Pancreas (tissue), 10 donors: ENCODE data around the gene HRH2. TPM values are rescaled to one million over a fixed set of nuclear protein-coding genes. Genes with fewer than 3 reads are reported as not detected.

Experiments used
- ATAC-seq, 4 donors: fragments of 200-7000 bp; cut with Tn5 transposase; one replicate each; pipeline versions ENCODE4 v1.8.0 to v1.9.1; 2020; ENCODE audit warnings: mild to moderate bottlenecking in 4 of 4, moderate library complexity in 4 of 4
- DNase-seq, 6 donors: peaks; one replicate each; pipeline ENCODE4 v3.0.0-alpha.2; 2020
- FAIRE-seq: peaks from 2 replicates; lab custom pipeline; 2012; peaks lifted over from hg19 to GRCh38; lab: Jason Lieb, UNC
- H3K27ac ChIP-seq, 4 donors: fragments of 200-600 bp; sonication (generic); 1 replicate in 3 of 4; 2 replicates in 1 of 4; pipeline versions ENCODE4 v1.5.0 to v1.8.0; 2020
- H3K27me3 ChIP-seq, 4 donors: fragments of 200-600 bp; one replicate each; pipeline ENCODE4 v1.8.0; 2021
- H3K36me3 ChIP-seq, 3 donors: fragments of 200-600 bp; sonication (generic) in 1 of 3; one replicate each; pipeline versions ENCODE4 v1.5.0 to v1.8.0; 2020 to 2021
- H3K4me1 ChIP-seq, 3 donors: fragments of 200-600 bp; one replicate each; pipeline ENCODE4 v1.8.0; 2021
- H3K4me3 ChIP-seq, 4 donors: fragments of 200-600 bp; sonication (generic) in 2 of 4; one replicate each; pipeline versions ENCODE4 v1.5.0 to v1.8.0; 2020 to 2021
- H3K9me3 ChIP-seq, 4 donors: fragments of 200-600 bp; one replicate each; pipeline ENCODE4 v1.8.0; 2021
- WGBS, 2 donors: extraction: QIAGEN DNeasy Blood & Tissue Kit; methylation state at CpG; one replicate each; pipeline ENCODE4 v1.1.7; 2013; 5-methylcytosine and 5-hydroxymethylcytosine counted together
- intact Hi-C, 3 donors: fragments of 100-400 bp; cut with DNase I; formaldehyde crosslinking; loops; one replicate each; pipeline versions ENCODE4 v1.11.1 to v1.14.2; 2022
- polyA plus RNA-seq, 2 donors: library from polyadenylated mRNA; stranded (reverse); fragments of 200-250 nt; gene quantifications; one replicate each; pipeline ENCODE4 v1.2.3, GENCODE V29; 2013
- total RNA-seq, 6 donors: library from RNA; stranded (reverse); fragmentation: NEBNext Ultra II Directional in 4 of 6; extraction: Animal tissue kit (Norgen Biotek cat#: 25700) in 4 of 6; gene quantifications; one replicate each; pipeline versions ENCODE4 v1.2.1 to v1.2.4, GENCODE V29; 2021 to 2023
- TF ChIP-seq, protein P1 (sequence below), 4 donors: fragments of 200-600 bp; sonication (generic) in 3 of 4; IDR thresholded peaks; one replicate each; pipeline versions ENCODE4 v1.5.0 to v1.8.0; 2021; ENCODE audit warnings: antibody characterized with exemption in 4 of 4
- donor health status: healthy with polysubstance abuse.
- donor health status: DM: no; HTN: no; CAD: no; lungs with moderate emphysema.
- donor health status: DM: no; HTN: no; CAD: no.
- donor health status: control.
- donor health status: control.
- donor health status: Bipolar disorder and iron deficiency.
- donor health status: DM: yes; HTN: yes; CAD: no.
- donor health status: DM: no; HTN: no; CAD: no.
- donor health status: DM: no; HTN: no; CAD: no.
- donor health status: DM: yes; HTN: yes; CAD: no.

The HRH2 gene
- total and polyA plus RNA-seq, 8 donors = 0.05 to 1.4 (median 0.50) TPM

- TF ChIP-seq, protein P1, sequence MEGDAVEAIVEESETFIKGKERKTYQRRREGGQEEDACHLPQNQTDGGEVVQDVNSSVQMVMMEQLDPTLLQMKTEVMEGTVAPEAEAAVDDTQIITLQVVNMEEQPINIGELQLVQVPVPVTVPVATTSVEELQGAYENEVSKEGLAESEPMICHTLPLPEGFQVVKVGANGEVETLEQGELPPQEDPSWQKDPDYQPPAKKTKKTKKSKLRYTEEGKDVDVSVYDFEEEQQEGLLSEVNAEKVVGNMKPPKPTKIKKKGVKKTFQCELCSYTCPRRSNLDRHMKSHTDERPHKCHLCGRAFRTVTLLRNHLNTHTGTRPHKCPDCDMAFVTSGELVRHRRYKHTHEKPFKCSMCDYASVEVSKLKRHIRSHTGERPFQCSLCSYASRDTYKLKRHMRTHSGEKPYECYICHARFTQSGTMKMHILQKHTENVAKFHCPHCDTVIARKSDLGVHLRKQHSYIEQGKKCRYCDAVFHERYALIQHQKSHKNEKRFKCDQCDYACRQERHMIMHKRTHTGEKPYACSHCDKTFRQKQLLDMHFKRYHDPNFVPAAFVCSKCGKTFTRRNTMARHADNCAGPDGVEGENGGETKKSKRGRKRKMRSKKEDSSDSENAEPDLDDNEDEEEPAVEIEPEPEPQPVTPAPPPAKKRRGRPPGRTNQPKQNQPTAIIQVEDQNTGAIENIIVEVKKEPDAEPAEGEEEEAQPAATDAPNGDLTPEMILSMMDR (IDR thresholded peaks at IDR 0.05) = no peak
- intact Hi-C loops = no loop called here
- Histone ChIP-seq H3K4me1 (no peaks in the 10 kb centered on the region), H3K36me3 (no peaks in the 10 kb centered on the region), H3K27ac (no peak overlapping the region), H3K9me3 (no peaks in the 10 kb centered on the region), H3K4me3 (no peak overlapping the region), H3K27me3 (no peaks in the 10 kb centered on the region)
- FAIRE-seq (no peak), DNase-seq (no peak), ATAC-seq (no peak)
- 88 to 93% methylated on average over 11 of the region's 11 CpGs for WGBS, 2 donors
Measured at GRCh38 chr5:175664723-175665122, 6.9 kb downstream of the HRH2 start.

DNA sequence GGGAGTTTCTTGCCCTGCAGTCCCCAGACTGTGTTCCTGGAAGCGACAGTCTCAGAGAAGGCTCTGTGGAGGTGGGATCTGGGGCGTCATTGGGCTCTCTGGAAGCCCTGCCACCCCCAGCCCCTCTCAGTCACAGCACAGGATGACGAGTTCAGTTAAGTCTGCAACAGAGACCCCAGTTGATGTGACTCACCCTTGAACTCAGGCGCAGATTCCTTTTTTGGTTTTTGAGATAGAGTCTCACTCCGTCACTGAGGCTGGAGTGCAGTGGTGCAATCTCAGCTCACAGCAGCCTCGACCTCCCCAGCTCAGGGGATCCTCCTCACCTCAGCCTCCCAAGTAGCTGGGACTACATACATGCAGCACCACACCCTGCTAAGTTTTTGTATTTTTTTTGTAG lies 8.3 kb downstream of the HRH2 start:
- WGBS, 2 donors = 73 to 76% methylated on average over 6 of the region's 6 CpGs
- TF ChIP-seq, protein P1 (IDR thresholded peaks at IDR 0.05) = no peak
- H3K27ac ChIP-seq = no peak overlapping the region
- no peaks in the 10 kb centered on the region for H3K27me3 ChIP-seq
- no peaks in the 10 kb centered on the region for H3K36me3 ChIP-seq
- FAIRE-seq (no peak), DNase-seq (no peak), ATAC-seq (no peak)
- H3K9me3 ChIP-seq = no peaks in the 10 kb centered on the region
- no peak overlapping the region for H3K4me3 ChIP-seq
- intact Hi-C loops = no loop called here
- no peaks in the 10 kb centered on the region for H3K4me1 ChIP-seq

DNA sequence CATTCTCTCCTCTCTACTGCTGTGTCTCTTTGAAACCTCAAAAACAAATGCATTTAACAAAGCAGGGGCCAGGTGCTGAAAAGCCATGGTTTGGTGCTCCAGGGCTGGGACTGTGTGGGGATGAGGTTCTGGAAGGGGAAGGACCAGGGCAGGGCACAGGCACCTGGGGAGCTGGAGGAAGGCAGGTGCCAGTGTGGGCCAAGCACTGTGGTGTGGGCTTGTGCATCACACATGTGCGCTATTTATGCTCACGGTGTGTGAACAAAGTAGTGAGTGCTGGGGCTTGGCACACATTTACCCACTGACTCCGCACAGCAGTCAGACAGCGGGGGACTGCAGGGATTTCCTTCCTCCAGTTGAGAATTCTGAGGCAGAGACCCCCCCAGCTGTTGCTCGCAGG lies 10.1 kb downstream of the HRH2 start:
- intact Hi-C loops = no loop called here
- DNase-seq (no peak), FAIRE-seq (no peak), ATAC-seq (no peak)
- Histone ChIP-seq H3K4me1 (no peaks in the 10 kb centered on the region), H3K4me3 (no peak overlapping the region), H3K36me3 (no peaks in the 10 kb centered on the region), H3K27me3 (no peaks in the 10 kb centered on the region), H3K9me3 (no peaks in the 10 kb centered on the region), H3K27ac (no peak overlapping the region)
- 88 to 89% methylated on average over 5 of the region's 5 CpGs for WGBS, 2 donors
- TF ChIP-seq, protein P1 (IDR thresholded peaks at IDR 0.05) = no peak

DNA sequence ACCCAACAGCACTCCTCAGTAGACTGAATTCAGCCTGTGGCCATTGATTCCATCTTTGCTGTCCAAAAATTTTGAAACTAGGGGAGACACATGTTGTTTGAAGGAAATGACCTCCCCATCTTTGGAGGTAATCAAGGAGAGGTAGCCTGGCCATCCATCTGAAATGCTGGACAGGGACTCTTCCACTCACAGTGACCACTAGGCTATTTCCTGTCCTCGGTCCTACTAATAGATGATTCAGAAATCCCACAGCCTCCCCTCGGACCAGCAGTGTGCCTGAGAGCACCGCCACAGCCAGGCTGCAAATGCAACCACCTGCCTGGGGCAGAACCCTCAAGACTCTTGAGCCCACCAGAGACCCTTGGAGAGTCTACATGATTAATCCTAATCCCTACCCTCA lies 12.5 kb downstream of the HRH2 start:
- no peaks in the 10 kb centered on the region for H3K27me3 ChIP-seq
- no peak overlapping the region for H3K4me3 ChIP-seq
- no peak for FAIRE-seq
- 91 to 96% methylated on average over 3 of the region's 3 CpGs for WGBS, 2 donors
- no peaks in the 10 kb centered on the region for H3K36me3 ChIP-seq
- TF ChIP-seq, protein P1 (IDR thresholded peaks at IDR 0.05) = no peak
- no peaks in the 10 kb centered on the region for H3K4me1 ChIP-seq
- H3K27ac ChIP-seq = no peak overlapping the region
- intact Hi-C loops = no loop called here
- DNase-seq = no peak
- no peak for ATAC-seq
- no peaks in the 10 kb centered on the region for H3K9me3 ChIP-seq

DNA sequence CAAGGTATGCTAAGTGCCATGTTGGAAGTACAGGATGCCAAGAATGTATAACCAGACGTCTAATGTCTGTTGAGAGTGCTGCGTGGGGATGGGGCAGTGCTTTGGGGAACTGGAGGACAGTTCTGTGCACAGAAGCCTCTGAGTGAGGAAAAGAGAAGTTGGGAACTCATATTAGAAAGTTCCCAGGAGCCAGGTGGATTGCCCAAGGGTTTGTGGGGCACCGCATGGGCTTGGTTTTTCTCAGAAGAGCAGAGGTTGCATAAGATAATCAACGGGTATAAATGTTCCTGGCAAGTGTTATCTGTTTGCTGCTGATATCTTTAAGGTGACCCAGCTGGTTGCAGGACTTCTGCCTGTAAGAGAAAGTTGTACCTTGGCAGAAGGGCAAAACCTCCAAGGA lies 13.1 kb downstream of the HRH2 start:
- WGBS, 2 donors = 11 to 12% methylated on average over 4 of the region's 4 CpGs
- no peak for DNase-seq
- H3K4me3 ChIP-seq = no peak overlapping the region
- H3K4me1 ChIP-seq = no peaks in the 10 kb centered on the region
- no peak overlapping the region for H3K27ac ChIP-seq
- H3K27me3 ChIP-seq = no peaks in the 10 kb centered on the region
- H3K36me3 ChIP-seq = no peaks in the 10 kb centered on the region
- no peaks in the 10 kb centered on the region for H3K9me3 ChIP-seq
- intact Hi-C loops = no loop called here
- ATAC-seq = no peak
- TF ChIP-seq, protein P1 (IDR thresholded peaks at IDR 0.05) = no peak
- no peak for FAIRE-seq
